Amniotic epithelial cell (primary cell): ENCODE measurements around the gene EME2.

ENCODE experiments used
- DNase-seq: peaks from one replicate; pipeline ENCODE4 v3.0.0-alpha.2; 2010; ENCODE audit warnings: low read depth

Gene EME2

DNA sequence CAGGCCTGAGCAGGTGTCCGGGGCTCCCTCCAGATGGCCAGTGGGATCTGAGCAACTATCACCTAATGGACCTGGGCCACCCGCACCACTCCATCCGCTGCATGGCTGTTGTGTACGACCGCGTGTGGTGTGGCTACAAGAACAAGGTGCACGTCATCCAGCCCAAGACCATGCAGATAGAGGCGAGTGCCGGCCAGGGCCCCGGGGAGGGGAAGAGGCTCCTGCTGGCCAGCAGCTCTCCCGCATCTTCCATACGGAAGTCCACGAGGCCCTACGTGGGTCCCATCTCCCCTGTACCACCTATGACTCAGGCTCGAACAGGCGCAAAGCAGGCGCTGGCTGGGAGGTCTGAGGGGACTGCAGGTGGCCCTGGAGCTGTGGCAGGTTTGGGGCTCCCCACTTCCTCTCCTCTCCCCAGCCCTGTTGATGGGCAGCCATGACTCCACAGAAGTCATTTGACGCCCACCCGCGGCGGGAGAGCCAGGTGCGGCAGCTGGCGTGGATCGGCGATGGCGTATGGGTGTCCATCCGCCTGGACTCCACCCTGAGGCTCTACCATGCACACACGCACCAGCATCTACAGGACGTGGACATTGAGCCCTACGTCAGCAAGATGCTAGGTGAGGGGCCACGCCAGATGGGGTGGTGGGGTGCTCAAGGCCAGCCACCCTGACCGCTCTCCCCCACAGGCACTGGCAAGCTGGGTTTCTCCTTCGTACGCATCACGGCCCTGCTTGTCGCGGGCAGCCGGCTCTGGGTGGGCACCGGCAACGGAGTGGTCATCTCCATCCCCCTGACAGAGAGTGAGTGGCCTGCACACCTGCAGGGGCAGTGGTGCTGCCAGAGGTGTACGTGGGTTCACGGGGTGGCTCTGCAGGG lies 5.3 kb upstream of the EME2 start:
- no peak for DNase-seq

- no peak for DNase-seq
These were observed 4.4 kb upstream of the EME2 start for GRCh38 chr16:1768061-1768766.

- DNase-seq = no peak
These were observed 3.7 kb upstream of the EME2 start for GRCh38 chr16:1768767-1769401.

DNA sequence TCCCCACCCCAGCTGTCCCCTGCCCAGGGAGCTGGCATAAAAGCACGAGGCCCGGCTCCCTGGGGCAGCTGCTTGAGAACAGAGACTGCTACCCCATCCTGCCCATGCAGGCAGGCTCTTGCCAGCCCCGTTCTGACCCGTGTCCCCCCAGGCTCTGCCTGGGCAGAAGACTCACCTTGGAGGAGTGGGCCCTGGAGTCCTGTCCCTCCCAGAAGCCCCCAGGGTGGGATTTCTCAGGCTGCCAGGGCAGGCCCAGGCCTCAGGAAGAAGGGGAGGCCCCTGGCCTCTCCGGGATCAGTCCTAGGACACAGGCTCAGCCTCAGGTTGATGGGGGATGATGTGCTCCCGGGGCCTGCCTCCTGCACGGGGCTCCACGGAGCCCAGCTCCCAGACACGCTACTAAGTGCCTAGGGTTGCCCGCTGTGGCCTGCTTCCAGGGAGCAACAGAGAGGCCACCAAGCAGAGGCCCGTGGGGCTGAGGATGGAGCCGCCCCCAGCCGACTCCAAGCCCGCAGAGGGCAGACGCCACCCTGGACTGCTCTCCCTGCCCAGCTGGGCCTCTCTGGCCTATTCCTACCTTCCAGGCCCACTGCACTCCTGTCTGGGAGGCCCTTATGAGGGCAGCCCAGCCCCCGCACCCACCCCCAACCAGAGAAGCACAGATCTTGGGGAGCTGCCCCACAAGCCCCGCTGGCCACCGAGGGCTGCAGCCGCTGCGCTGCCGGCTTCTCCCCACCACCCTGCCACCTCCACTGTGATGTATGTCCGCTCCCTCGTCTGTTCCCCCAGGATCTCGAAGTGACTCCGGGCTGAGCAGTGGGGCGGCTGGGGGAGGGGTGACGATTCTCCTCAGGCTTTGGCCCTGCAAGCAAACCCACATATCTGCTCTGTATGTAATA lies 3.0 kb upstream of the EME2 start:
- DNase-seq = no peak

DNA sequence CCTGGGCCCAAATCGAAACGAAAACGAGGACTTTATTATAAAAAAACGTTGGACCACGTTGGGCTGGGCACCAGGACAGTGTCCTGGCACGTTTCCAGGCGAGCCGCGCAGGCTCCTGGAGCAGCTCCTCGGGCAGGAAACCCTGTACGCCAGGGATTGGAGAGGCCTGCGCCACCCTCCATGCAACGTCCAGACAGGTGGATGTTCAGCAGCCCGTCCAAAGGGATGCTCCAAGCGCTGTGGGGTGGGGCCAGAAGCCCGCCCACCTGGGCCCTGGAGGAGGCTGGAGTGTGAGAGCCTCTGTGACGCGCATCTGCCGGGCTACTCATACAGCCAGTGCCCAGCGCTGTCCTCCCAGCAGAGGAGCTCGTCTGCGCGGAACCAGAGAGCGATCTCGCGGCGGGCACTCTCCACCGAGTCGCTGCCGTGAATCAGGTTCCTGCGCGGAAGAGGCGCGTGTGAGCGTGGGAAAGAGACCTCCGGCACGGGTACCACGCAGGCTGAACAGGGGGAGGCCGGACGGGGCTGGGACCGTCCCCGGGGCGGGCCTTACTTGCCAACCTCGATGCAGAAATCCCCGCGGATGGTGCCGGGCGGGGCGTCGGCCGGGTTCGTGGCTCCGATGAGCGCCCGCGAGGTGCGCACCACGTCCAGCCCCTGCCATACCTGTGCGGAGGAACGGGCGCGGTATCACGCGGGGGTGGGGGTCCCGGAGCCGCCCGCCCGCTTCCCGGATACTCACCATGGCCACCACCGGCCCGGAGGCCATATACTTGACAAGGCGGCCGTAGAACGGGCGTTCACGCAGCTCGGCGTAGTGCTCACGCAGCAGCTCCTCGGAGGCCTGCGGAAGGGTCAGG lies 2.1 kb upstream of the EME2 start:
- peak; percentile 62 for DNase-seq

GRCh38 chr16:1771188-1771863 lies 1.3 kb upstream of the EME2 start, which contains the start of gene NME3:
TSS of gene NME3 (minus strand) at chr16:1771543. CDS start at chr16:1771534, 9 bp downstream.
- DNase-seq = peak; percentile 64

GRCh38 chr16:1771864-1772361 lies 697 bp upstream of the EME2 start:
- no peak for DNase-seq

DNA sequence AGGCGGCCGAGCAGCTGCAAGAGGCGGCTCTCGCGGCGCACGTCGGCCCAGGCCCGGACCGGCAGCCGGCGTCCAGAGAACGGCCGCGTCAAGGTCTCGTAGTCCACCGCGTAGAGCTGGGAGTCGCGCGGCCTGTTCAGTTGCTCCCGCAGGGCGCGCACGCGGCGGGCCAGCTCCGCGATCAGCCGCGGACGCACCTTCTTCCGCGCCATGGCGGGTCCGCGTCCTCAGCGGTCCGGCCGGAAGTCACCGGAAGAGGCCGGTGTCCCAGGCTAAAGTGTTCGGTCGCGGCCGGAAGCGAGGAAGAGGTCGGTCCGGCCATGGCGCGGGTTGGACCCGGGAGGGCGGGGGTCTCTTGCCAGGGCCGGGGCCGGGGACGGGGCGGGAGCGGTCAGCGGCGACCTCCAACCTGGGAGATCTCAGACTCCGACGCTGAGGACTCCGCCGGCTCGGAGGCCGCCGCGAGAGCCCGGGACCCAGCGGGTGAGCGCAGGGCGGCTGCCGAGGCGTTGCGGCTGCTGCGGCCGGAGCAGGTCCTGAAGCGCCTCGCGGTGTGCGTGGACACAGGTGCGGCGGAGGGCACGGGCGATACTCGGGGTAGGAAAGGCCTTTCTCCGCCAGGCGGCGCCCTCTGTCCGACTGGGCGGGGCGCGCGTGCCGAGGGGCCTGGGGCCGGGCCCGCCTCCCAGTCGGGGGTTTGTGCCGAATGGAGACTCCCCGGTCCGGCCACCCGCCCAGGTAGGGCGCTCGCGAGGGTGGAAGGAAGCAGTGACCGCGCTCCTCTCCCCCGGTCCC lies 495 bp downstream of the EME2 start, which contains the start of gene MRPS34:
MRPS34 (minus strand) TSS at position 227 of the 795 bp plus-strand sequence; CDS start at position 212, 15 bp downstream.
- DNase-seq = peak; percentile 77

DNA sequence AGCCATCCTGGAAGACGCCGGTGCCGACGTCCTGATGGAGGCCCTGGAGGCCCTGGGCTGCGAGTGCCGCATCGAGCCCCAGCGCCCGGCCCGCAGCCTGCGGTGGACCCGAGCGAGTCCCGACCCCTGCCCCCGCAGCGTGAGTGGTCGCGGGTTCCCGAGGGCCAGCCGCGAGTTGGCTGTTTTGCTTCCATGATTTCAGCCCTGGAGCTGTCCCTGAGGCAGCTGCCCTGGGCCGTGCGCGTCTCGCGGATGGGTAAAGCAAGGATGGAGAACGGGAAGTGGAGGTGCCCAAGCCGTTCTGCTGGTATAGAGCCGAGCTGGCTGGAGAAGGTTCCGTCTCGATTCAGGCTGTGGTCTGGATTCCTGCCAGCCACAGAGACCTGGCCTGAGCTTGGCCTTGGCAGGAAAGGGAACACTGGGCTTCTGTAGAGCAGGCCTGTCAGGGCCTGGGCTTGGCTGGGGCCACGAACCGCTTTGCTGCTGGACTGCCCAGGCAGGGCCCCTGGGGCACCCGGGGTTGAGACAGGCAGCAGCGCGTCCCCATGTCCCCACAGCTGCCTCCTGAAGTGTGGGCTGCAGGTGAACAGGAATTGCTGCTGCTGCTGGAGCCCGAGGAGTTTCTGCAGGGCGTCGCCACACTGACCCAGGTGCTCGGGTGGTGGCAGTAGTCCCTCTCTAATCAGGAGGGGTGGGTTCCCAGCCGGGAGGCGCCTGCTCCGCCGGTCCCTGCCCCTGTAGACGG lies 1.3 kb downstream of the EME2 start:
- DNase-seq = peak; percentile 63

GRCh38 chr16:1774448-1774780 lies 1.8 kb downstream of the EME2 start:
- no peak for DNase-seq

GRCh38 chr16:1775006-1775845 lies 2.6 kb downstream of the EME2 start:
- DNase-seq = no peak

DNA sequence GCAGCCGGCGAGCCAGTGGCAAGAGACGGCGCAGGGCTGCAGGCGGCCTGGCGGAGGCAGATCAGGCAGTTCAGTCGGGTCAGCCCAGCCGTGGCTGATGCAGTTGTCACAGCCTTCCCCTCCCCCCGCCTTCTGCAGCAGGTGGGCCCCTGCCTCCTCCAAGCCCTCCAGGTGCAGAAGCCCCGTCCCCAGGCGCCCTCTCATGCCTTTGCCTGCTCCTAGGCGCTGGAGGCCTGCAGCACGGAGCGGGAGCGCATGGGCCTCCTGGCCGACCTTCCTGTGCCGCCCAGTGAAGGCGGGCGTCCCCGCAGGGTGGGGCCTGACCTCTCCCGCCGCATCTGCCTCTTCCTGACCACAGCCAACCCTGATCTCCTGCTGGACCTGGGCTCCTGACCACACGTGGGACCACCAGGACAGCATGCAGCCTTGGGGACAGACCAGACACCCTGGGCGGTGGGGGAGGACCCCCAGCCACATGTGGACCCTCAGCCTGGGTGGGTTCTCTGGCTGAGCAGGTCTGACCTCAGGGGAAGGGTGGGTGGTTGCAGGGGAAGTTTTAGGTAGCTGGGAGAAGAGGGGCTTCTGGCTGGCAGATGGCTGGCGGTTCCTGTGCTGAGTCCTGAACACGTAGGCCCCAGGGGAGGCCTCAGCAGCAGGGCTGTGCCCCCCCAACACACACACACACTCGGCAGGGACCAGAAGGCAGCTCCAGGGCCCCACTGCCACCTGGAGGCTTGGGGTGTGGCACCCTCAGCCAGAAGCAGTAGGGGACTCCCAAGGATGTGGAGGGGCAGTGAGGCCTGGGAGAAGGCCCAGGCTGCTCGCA lies 3.4 kb downstream of the EME2 start:
- DNase-seq = no peak

GRCh38 chr16:1776672-1776955 lies 4.0 kb downstream of the EME2 start:
- DNase-seq = no peak

DNA sequence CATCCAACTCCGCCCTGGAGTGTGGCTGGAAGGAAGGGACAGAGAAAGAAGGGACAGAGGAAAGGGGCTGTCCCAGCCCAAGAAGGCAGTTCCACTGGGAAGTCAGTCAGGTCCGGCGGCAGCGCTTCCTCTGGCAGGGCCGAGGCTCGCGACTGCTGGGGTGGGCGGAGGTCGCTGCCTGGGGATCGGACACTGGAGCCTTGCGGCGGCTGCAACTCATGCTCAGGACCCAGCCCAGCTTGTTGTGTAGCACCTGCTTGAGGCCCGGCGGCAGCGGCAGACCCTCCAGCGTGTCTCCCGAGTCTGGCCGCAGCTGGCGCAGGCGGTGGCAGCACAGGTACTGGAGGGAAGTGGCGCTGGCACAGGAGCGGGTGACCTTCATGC lies 4.4 kb downstream of the EME2 start:
- DNase-seq = no peak

- no peak for DNase-seq
These were observed 5.0 kb downstream of the EME2 start for GRCh38 chr16:1777375-1778199.
